Measurements from ENCODE around the gene NUP54.
A peak's percentile ranks its signal among the peaks of the same experiment; 100 is the strongest.

The NUP54 gene

GRCh38 chr4:76147454-76148141 lies 599 bp downstream of the NUP54 start:
- DNase-seq (ENCODE audit: low read depth in 2 of 3, low spot score in 2 of 3) = peak in 1 of 3 experiments; percentile 42

- DNase-seq (ENCODE audit: low read depth in 2 of 3, low spot score in 2 of 3) = no peak
These were observed 3.7 kb downstream of the NUP54 start for GRCh38 chr4:76144546-76144945.

- no peak for DNase-seq (ENCODE audit: low read depth in 2 of 3, low spot score in 2 of 3)
These were observed 7.0 kb downstream of the NUP54 start for GRCh38 chr4:76141241-76141640.

GRCh38 chr4:76127754-76128153 lies 20.4 kb downstream of the NUP54 start:
- no peak for DNase-seq (ENCODE audit: low read depth in 2 of 3, low spot score in 2 of 3)

GRCh38 chr4:76125816-76126215 lies 22.4 kb downstream of the NUP54 start:
- DNase-seq (ENCODE audit: low read depth in 2 of 3, low spot score in 2 of 3) = no peak

- DNase-seq (ENCODE audit: low read depth in 2 of 3, low spot score in 2 of 3) = no peak
These were observed 28.0 kb downstream of the NUP54 start for GRCh38 chr4:76120199-76120598.

GRCh38 chr4:76117536-76117935 lies 30.7 kb downstream of the NUP54 start:
- DNase-seq (ENCODE audit: low read depth in 2 of 3, low spot score in 2 of 3) = no peak

- no peak for DNase-seq (ENCODE audit: low read depth in 2 of 3, low spot score in 2 of 3)
These were observed 31.4 kb downstream of the NUP54 start for GRCh38 chr4:76116821-76117220.

GRCh38 chr4:76108467-76109181 lies 39.6 kb downstream of the NUP54 start:
- DNase-seq (ENCODE audit: low read depth in 2 of 3, low spot score in 2 of 3) = no peak

- DNase-seq (ENCODE audit: low read depth in 2 of 3, low spot score in 2 of 3) = no peak
These were observed 41.8 kb downstream of the NUP54 start for GRCh38 chr4:76106442-76106841.

- no peak for DNase-seq (ENCODE audit: low read depth in 2 of 3, low spot score in 2 of 3)
These were observed 42.5 kb downstream of the NUP54 start for GRCh38 chr4:76105652-76106051.

GRCh38 chr4:76096076-76096475 lies 52.1 kb downstream of the NUP54 start:
- DNase-seq (ENCODE audit: low read depth in 2 of 3, low spot score in 2 of 3) = no peak

GRCh38 chr4:76095568-76095967 lies 52.6 kb downstream of the NUP54 start:
- DNase-seq (ENCODE audit: low read depth in 2 of 3, low spot score in 2 of 3) = no peak

GRCh38 chr4:76091052-76091451 lies 57.1 kb downstream of the NUP54 start:
- no peak for DNase-seq (ENCODE audit: low read depth in 2 of 3, low spot score in 2 of 3)

- DNase-seq (ENCODE audit: low read depth in 2 of 3, low spot score in 2 of 3) = no peak
These were observed 57.9 kb downstream of the NUP54 start for GRCh38 chr4:76090241-76090691.

- no peak for DNase-seq (ENCODE audit: low read depth in 2 of 3, low spot score in 2 of 3)
These were observed 59.5 kb downstream of the NUP54 start for GRCh38 chr4:76088719-76089118.

GRCh38 chr4:76087007-76087769 lies 61.0 kb downstream of the NUP54 start:
- DNase-seq (ENCODE audit: low read depth in 2 of 3, low spot score in 2 of 3) = no peak

GRCh38 chr4:76084542-76084941 lies 63.7 kb downstream of the NUP54 start:
- no peak for DNase-seq (ENCODE audit: low read depth in 2 of 3, low spot score in 2 of 3)

- no peak for DNase-seq (ENCODE audit: low read depth in 2 of 3, low spot score in 2 of 3)
These were observed 64.7 kb downstream of the NUP54 start for GRCh38 chr4:76083386-76083988.

- DNase-seq (ENCODE audit: low read depth in 2 of 3, low spot score in 2 of 3) = no peak
These were observed 70.1 kb downstream of the NUP54 start for GRCh38 chr4:76078033-76078613.

- DNase-seq (ENCODE audit: low read depth in 2 of 3, low spot score in 2 of 3) = no peak
These were observed 73.1 kb downstream of the NUP54 start for GRCh38 chr4:76074993-76075600.
